ENCODE data around the gene TOX2.

The TOX2 gene

GRCh38 chr20:43914311-43915210 lies at the start of gene TOX2:
TOX2 (plus strand) TSS chr20:43914852; CDS start chr20:43914892, 40 bp downstream.
- peak; percentile 43 for DNase-seq

- DNase-seq: no peak
Measured at GRCh38 chr20:43868091-43868490, 46.6 kb upstream of the TOX2 start.

- DNase-seq: no peak
Measured at GRCh38 chr20:43870484-43870883, 44.2 kb upstream of the TOX2 start.

GRCh38 chr20:43878776-43879175 lies 35.9 kb upstream of the TOX2 start:
- DNase-seq: no peak

- no peak for DNase-seq
Measured at GRCh38 chr20:43893930-43894329, 20.7 kb upstream of the TOX2 start.

GRCh38 chr20:43894491-43894890 lies 20.2 kb upstream of the TOX2 start:
- DNase-seq: no peak

- no peak for DNase-seq
Measured at GRCh38 chr20:43895235-43895634, 19.4 kb upstream of the TOX2 start.

GRCh38 chr20:43899274-43900120 lies 15.2 kb upstream of the TOX2 start:
- DNase-seq: no peak

- DNase-seq: peak; percentile 40
Measured at GRCh38 chr20:43900121-43900466, 14.6 kb upstream of the TOX2 start.

- DNase-seq: peak; percentile 83
Measured at GRCh38 chr20:43900496-43900895, 14.2 kb upstream of the TOX2 start.

GRCh38 chr20:43901296-43901695 lies 13.4 kb upstream of the TOX2 start:
- DNase-seq: no peak

- DNase-seq: no peak
Measured at GRCh38 chr20:43903953-43904826, 10.5 kb upstream of the TOX2 start.

- no peak for DNase-seq
Measured at GRCh38 chr20:43904827-43905177, 9.8 kb upstream of the TOX2 start.

GRCh38 chr20:43906505-43907034 lies 8.1 kb upstream of the TOX2 start:
- DNase-seq: no peak

GRCh38 chr20:43909211-43909610 lies 5.4 kb upstream of the TOX2 start:
- no peak for DNase-seq

- no peak for DNase-seq
Measured at GRCh38 chr20:43909720-43910119, 4.9 kb upstream of the TOX2 start.

- DNase-seq: no peak
Measured at GRCh38 chr20:43910564-43910963, 4.1 kb upstream of the TOX2 start.

GRCh38 chr20:43911066-43911465 lies 3.6 kb upstream of the TOX2 start:
- no peak for DNase-seq

- no peak for DNase-seq
Measured at GRCh38 chr20:43913291-43914025, 1.2 kb upstream of the TOX2 start.

GRCh38 chr20:43915211-43916072 lies 790 bp downstream of the TOX2 start:
- no peak for DNase-seq

Measured in right hindlimb (tissue), 1 donor.